Stimulated activated CD4-positive, alpha-beta T cell treated with anti-CD3 and anti-CD28 coated beads, TNF-alpha, amount 100 ng/mL, for 24 hours (primary cell): Measurements from ENCODE around the gene F2RL3.
"Not testable (repeated sequence)": the region's sequence is repeated elsewhere in the genome, so short reads cannot be mapped to it uniquely, and the experiment has no call there.

Experiments
- DNase-seq, 3 experiments: peaks; one replicate each; pipeline ENCODE4 v3.0.0-alpha.2; 2020; ENCODE audit warnings: low read depth in 3 of 3

The F2RL3 gene

GRCh38 chr19:16874978-16875299, 13.9 kb upstream of the F2RL3 start:
- DNase-seq, result not testable (repeated sequence)

GRCh38 chr19:16875584-16876555, 12.9 kb upstream of the F2RL3 start:
- DNase-seq, result no peak

- DNase-seq, result no peak
Observed at GRCh38 chr19:16876904-16877361, 11.9 kb upstream of the F2RL3 start.

GRCh38 chr19:16877581-16877980, 11.2 kb upstream of the F2RL3 start:
- DNase-seq, result no peak

GRCh38 chr19:16878181-16878965, 10.4 kb upstream of the F2RL3 start:
- no peak for DNase-seq

GRCh38 chr19:16880884-16881554, 7.8 kb upstream of the F2RL3 start:
- DNase-seq, result no peak

- no peak for DNase-seq
Observed at GRCh38 chr19:16882146-16882545, 6.7 kb upstream of the F2RL3 start.

GRCh38 chr19:16883522-16883921, 5.3 kb upstream of the F2RL3 start:
- DNase-seq, result no peak

GRCh38 chr19:16885166-16885565, 3.6 kb upstream of the F2RL3 start:
- DNase-seq, result no peak

GRCh38 chr19:16886305-16886880, 2.4 kb upstream of the F2RL3 start:
- DNase-seq, result no peak

GRCh38 chr19:16887353-16888265, 1.2 kb upstream of the F2RL3 start:
- DNase-seq, result no peak

- no peak for DNase-seq
Observed at GRCh38 chr19:16889366-16889882, 625 bp downstream of the F2RL3 start.

- DNase-seq, result no peak
Observed at GRCh38 chr19:16889883-16890460, 1.2 kb downstream of the F2RL3 start.

- DNase-seq, result no peak
Observed at GRCh38 chr19:16890461-16891184, 1.8 kb downstream of the F2RL3 start.

- no peak for DNase-seq
Observed at GRCh38 chr19:16891696-16892382, 3.0 kb downstream of the F2RL3 start.

GRCh38 chr19:16892436-16892835, 3.6 kb downstream of the F2RL3 start:
- no peak for DNase-seq

GRCh38 chr19:16892868-16893685, 4.3 kb downstream of the F2RL3 start:
- no peak for DNase-seq

- DNase-seq, result no peak
Observed at GRCh38 chr19:16893686-16893989, 4.8 kb downstream of the F2RL3 start.
